ENCODE data around the gene FBP1. TPM values are rescaled to one million over a fixed set of nuclear protein-coding genes. Genes with fewer than 3 reads are reported as not detected.

The FBP1 gene
- total RNA-seq, 2 donors from 2014 or later: 0.95 to 1.0 TPM

DNA sequence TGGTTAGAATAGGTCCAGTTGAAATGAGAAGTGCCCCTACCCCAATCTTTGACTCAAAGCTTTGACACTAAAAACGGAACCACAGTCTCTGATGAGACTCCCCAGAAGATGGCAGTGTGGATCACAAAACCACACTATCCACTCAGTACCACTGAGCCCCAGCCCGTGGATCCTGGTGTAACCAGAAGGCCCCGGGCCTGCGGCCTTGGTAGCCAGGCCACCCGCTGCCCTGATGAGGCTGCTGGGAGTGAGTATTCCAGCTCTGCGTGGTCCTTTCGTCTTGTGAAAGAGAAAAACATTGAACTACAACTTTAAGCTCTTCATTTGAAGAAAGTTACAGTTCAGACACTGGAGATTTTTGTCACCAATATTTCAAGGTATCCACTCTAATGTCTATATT, 42.2 kb upstream of the FBP1 start:
- H3K9me3 Mint-ChIP-seq: no peaks in the 10 kb centered on the region
- H3K27ac ChIP-seq (ENCODE audit: low read depth, low read length): no peak overlapping the region
- WGBS, 2 experiments (ENCODE audit: insufficient coverage in 1 of 2, insufficient read length in 1 of 2): 35 to 50% methylated on average over 3 to 7 of the region's 7 CpGs

DNA sequence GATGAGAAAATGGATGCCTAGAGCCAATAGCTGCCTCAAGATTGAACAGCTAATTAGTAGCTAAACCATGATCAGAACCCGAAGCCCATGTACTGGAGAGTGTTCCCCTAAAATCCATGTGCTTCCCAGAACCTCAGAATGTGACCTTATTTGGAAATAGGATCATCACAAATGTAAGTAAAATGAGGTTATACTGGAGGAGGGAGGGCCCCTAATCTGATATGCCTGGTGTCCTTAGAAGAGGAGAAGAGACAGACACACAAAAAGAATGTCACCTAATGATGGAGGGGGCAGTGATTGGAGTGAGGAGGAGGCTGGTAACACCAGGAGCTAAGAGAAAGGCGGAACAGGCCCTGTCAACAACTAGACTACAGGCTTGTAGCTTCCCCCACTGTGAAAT, 41.3 kb upstream of the FBP1 start:
- TF ChIP-seq, protein P1, sequence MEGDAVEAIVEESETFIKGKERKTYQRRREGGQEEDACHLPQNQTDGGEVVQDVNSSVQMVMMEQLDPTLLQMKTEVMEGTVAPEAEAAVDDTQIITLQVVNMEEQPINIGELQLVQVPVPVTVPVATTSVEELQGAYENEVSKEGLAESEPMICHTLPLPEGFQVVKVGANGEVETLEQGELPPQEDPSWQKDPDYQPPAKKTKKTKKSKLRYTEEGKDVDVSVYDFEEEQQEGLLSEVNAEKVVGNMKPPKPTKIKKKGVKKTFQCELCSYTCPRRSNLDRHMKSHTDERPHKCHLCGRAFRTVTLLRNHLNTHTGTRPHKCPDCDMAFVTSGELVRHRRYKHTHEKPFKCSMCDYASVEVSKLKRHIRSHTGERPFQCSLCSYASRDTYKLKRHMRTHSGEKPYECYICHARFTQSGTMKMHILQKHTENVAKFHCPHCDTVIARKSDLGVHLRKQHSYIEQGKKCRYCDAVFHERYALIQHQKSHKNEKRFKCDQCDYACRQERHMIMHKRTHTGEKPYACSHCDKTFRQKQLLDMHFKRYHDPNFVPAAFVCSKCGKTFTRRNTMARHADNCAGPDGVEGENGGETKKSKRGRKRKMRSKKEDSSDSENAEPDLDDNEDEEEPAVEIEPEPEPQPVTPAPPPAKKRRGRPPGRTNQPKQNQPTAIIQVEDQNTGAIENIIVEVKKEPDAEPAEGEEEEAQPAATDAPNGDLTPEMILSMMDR (conservative IDR thresholded peaks at IDR 0.05): no peak
- DNase-seq: no peak
- H3K36me3 ChIP-seq (ENCODE audit: control insufficient read depth, insufficient read depth, low read length): no peaks in the 10 kb centered on the region
- Mint-ChIP-seq H3K27me3 (ENCODE audit: insufficient read depth) (peaks cover 69% of the 10 kb centered on the region), H3K36me3 (ENCODE audit: low read depth) (no peaks in the 10 kb centered on the region), H3K27ac (no peak overlapping the region), H3K4me3 (no peak overlapping the region), H3K9me3 (no peaks in the 10 kb centered on the region), H3K4me1 (peaks cover 12% of the 10 kb centered on the region)
- peaks cover 5% of the 10 kb centered on the region for H3K4me1 ChIP-seq (ENCODE audit: control insufficient read depth, insufficient read depth, low read length)
- no peak overlapping the region for H3K4me3 ChIP-seq (ENCODE audit: low read length)
- peaks cover 37% of the 10 kb centered on the region for H3K27me3 ChIP-seq (ENCODE audit: control insufficient read depth, insufficient read depth, low read length, poor library complexity, severe bottlenecking)
- no peak overlapping the region for H3K27ac ChIP-seq (ENCODE audit: low read depth, low read length)
- H3K9ac ChIP-seq (ENCODE audit: extremely low read depth, low read length, poor library complexity, severe bottlenecking): no peak overlapping the region
- H3K9me3 ChIP-seq (ENCODE audit: control insufficient read depth, low read length): no peaks in the 10 kb centered on the region
- WGBS, 2 experiments (ENCODE audit: insufficient coverage in 1 of 2, insufficient read length in 1 of 2): 88 to 90% methylated on average over 2 of the region's 2 CpGs

More for the DNA sequence above, 42.2 kb upstream of the FBP1 start:
- Mint-ChIP-seq H3K27me3 (ENCODE audit: insufficient read depth) (peaks cover 69% of the 10 kb centered on the region), H3K36me3 (ENCODE audit: low read depth) (no peaks in the 10 kb centered on the region), H3K4me3 (no peak overlapping the region), H3K4me1 (peaks cover 12% of the 10 kb centered on the region), H3K27ac (no peak overlapping the region)
- TF ChIP-seq, protein P1 (conservative IDR thresholded peaks at IDR 0.05): peak; percentile 82
- peak; percentile 86 for DNase-seq
- Histone ChIP-seq H3K36me3 (ENCODE audit: control insufficient read depth, insufficient read depth, low read length) (no peaks in the 10 kb centered on the region), H3K9ac (ENCODE audit: extremely low read depth, low read length, poor library complexity, severe bottlenecking) (no peak overlapping the region), H3K27me3 (ENCODE audit: control insufficient read depth, insufficient read depth, low read length, poor library complexity, severe bottlenecking) (peaks cover 39% of the 10 kb centered on the region), H3K9me3 (ENCODE audit: control insufficient read depth, low read length) (no peaks in the 10 kb centered on the region), H3K4me3 (ENCODE audit: low read length) (no peak overlapping the region), H3K4me1 (ENCODE audit: control insufficient read depth, insufficient read depth, low read length) (peaks cover 5% of the 10 kb centered on the region)

DNA sequence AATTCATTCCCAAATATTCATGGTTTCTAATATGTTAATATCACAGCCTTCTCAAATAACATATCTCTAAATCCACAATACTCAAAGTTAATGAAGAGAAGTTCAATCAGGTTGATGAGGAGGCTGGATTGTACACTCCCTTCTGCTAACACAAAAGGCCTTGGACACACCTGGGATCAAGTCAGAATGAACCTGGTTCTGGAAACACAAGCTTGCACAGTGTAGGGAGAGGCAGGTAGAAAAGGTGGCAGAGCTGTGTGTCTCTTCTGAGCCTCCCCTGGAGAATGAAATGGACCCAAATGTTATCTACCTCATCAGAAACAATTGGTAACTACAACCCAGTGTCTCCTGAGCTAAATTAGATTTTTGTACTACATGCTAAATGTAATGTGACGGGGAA, 40.7 kb upstream of the FBP1 start:
- H3K36me3 ChIP-seq (ENCODE audit: control insufficient read depth, insufficient read depth, low read length): no peaks in the 10 kb centered on the region
- H3K9ac ChIP-seq (ENCODE audit: extremely low read depth, low read length, poor library complexity, severe bottlenecking): no peak overlapping the region
- Mint-ChIP-seq H3K27me3 (ENCODE audit: insufficient read depth) (peaks cover 72% of the 10 kb centered on the region), H3K4me3 (no peak overlapping the region), H3K4me1 (peaks cover 12% of the 10 kb centered on the region), H3K9me3 (no peaks in the 10 kb centered on the region), H3K27ac (no peak overlapping the region), H3K36me3 (ENCODE audit: low read depth) (no peaks in the 10 kb centered on the region)
- H3K4me1 ChIP-seq (ENCODE audit: control insufficient read depth, insufficient read depth, low read length): peaks cover 5% of the 10 kb centered on the region
- peaks cover 32% of the 10 kb centered on the region for H3K27me3 ChIP-seq (ENCODE audit: control insufficient read depth, insufficient read depth, low read length, poor library complexity, severe bottlenecking)
- 87 to 100% methylated on average over 1 of the region's 1 CpG for WGBS, 2 experiments (ENCODE audit: insufficient coverage in 1 of 2, insufficient read length in 1 of 2)
- H3K27ac ChIP-seq (ENCODE audit: low read depth, low read length): no peak overlapping the region
- TF ChIP-seq, protein P1 (conservative IDR thresholded peaks at IDR 0.05): no peak
- DNase-seq: no peak
- no peaks in the 10 kb centered on the region for H3K9me3 ChIP-seq (ENCODE audit: control insufficient read depth, low read length)
- no peak overlapping the region for H3K4me3 ChIP-seq (ENCODE audit: low read length)
